Choroid plexus epithelial cell (primary cell): ENCODE results near the gene LRRC25.
A peak's percentile ranks its signal among the peaks of the same experiment; 100 is the strongest.

Experiments used
- DNase-seq: peaks from one replicate; pipeline ENCODE4 v3.0.0-alpha.2; 2010; ENCODE audit warnings: low read depth
- H3K4me3 ChIP-seq: 2 replicates; pipeline ENCODE4 v1.5.1; 2011; ENCODE audit warnings: low read depth, mild to moderate bottlenecking, control low read depth, low read length, moderate library complexity
- TF ChIP-seq, protein P1 (sequence below): conservative IDR thresholded peaks from 2 replicates; pipeline ENCODE4 v1.5.1; 2011; ENCODE audit warnings: low read depth, mild to moderate bottlenecking, control low read depth, inconsistent platforms, low read length, moderate library complexity

The LRRC25 gene

DNA sequence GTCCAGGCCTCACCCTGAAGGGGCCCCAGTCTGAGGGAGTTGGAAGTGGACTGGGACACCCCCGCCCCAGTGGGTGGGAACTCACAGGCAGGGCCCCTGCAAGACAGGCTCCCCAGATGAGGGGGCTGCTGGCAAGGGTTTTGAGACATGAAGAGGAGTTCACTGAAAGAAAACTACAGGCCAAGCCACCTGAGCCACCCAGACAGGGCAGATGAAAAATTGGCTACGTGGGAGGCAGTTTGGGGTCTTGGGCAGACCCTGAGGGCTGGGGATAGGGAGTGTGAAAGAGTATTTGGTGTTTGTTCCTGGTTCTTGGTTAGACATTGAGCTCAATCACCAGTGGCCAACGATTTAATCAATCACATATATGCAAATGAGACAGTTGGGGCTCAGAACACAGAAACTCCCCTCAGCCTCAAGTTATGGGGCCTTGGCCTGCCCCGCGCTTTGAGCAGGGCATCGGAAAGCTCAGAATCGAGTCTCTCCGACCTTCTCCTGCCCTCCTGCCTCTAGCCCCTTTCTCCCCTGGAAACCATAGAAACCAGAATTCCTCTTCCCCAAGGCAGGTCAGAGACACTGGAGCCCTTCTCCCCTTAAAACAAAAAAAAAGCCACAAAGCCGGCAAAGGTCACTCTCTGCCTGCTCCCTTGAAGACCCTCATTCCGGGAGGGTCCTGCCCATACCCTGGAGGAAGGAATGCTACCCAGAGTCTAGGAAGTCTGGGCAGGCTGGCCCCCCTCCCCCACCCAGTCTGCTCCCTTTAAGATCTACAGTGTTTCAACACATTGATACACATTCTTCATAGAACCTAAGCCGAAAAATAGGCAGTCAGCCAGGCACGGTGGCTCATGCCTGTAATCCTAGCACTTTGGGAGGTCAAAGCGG lies 41.8 kb upstream of the LRRC25 start:
- TF ChIP-seq, protein P1, sequence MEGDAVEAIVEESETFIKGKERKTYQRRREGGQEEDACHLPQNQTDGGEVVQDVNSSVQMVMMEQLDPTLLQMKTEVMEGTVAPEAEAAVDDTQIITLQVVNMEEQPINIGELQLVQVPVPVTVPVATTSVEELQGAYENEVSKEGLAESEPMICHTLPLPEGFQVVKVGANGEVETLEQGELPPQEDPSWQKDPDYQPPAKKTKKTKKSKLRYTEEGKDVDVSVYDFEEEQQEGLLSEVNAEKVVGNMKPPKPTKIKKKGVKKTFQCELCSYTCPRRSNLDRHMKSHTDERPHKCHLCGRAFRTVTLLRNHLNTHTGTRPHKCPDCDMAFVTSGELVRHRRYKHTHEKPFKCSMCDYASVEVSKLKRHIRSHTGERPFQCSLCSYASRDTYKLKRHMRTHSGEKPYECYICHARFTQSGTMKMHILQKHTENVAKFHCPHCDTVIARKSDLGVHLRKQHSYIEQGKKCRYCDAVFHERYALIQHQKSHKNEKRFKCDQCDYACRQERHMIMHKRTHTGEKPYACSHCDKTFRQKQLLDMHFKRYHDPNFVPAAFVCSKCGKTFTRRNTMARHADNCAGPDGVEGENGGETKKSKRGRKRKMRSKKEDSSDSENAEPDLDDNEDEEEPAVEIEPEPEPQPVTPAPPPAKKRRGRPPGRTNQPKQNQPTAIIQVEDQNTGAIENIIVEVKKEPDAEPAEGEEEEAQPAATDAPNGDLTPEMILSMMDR = peak; percentile 38
- H3K4me3 ChIP-seq = no peak overlapping the region
- DNase-seq = peak; percentile 84

DNA sequence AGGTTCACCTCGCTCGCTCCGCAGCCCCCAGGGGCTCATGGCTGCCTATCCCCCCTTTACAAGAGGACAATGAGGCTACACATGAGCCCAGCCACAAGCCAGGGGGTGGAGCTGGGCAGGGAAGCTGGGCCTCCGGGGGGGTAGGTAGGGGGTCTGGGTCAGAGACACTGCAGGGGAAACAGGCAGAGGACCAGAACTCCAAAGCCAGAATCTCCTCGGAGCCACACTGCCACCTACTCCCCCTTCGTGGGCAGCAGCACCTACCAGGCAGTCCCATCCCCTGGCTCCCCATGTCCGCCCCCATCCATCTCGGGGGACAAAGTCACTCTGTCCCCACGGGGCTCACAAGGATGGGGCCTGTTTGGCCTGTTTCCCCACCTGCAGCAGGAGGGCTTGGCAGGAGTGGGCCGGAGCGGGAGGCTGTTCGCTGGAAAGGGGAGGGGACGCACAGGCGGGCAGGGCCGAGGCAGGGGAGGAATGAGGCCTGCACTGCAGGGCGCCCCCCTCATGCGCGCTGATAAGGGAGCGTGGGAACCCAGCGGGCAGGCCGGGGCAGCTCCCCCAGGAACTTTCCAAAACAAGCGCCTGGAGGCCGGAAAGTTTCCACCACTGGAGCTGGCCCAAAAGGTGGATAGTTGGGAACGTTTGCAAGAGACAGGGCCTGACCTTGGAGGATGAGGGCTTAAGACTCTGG lies 41.1 kb upstream of the LRRC25 start:
- peak overlapping the region; percentile 81 for H3K4me3 ChIP-seq

DNA sequence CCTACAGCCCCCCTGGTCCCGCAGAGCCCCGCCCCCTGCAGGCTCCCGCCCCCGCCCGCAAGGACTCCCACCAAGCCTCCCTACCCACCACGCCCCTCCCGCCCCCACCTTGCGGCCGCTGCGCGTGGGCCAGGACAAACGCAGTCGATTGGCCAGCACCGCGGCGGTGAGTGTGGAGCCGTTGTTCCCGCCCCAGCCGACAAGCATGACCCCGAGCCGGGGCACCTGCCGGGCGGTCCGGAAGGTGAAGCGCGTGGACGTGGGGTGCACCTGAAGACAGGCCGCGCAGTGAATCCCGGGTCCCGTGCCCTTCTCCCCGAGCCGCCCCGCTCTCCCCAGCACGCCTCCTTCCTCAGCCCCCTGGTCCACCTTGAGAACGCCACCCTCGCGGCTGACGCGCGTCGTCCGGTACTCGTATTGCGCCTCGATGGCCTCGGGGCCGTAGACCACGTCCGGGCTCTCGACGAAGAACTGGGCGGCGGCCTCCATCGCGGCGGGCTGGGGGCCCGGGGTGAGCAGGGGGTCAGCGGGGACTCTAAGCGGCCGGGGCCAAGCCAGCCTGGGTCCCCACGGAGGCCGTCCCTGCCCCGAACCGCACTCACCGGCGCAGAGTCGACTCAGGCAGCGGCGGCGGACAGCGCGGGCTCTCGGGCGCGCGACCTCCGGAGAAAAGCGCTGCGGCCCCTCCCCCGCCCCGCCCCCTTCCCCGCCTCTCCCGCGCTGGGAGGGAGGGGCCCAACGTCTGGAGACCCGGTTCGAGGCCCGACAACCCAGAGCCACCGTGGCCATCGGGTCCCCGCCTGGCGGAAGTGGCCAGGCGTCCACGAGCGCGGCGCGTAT lies 40.3 kb upstream of the LRRC25 start, which contains the start of gene ISYNA1:
TSS of gene ISYNA1 (minus strand) at position 643 of the 840 bp plus-strand sequence. CDS start at position 489, 154 bp downstream.
- DNase-seq = peak; percentile 77
- TF ChIP-seq, protein P1 = no peak
- H3K4me3 ChIP-seq = peak within 1 kb of the TSS; percentile 81

More for the DNA sequence above, 41.1 kb upstream of the LRRC25 start:
- TF ChIP-seq, protein P1 = no peak
- DNase-seq = peak; percentile 82

DNA sequence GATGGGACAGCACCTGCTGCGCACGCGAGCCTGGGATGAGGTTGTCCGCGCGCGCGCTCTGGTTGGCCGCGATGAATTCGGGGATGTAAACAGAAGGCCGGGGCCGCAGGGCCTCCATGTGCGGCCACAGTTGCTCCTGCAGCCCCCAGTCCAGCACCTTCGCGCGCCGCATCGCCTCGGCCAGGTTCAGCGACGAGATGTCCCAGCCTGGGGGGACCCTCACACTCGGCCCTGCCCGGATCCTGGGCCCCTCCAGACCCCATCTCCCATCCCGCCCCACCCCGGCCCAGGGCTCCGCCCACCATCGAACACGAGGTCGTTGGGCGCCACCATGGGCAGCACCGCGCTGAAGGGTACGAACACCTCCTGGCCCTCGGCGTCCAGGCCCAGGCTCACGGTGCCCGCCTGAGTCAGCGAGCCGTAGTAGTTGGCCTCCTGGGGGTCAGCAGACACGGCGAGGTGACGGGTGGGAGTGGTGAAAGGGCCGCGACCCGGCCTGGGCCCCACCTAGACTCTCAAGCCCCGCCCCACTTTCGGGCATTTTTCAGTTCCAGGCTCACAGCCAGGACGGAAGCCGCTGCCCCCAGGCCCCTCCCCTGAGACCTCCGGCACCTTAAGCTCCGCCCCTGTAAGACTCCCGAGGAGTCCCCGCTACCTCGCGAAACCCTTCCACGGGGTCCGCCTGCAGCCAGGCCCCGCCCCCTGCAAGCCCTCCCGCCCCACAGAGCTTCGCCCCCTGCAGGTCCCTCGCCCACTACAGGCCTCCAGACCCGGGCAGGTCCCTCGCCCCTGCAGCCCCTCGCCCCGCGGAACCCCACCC lies 39.5 kb upstream of the LRRC25 start:
- H3K4me3 ChIP-seq = peak overlapping the region; percentile 81

DNA sequence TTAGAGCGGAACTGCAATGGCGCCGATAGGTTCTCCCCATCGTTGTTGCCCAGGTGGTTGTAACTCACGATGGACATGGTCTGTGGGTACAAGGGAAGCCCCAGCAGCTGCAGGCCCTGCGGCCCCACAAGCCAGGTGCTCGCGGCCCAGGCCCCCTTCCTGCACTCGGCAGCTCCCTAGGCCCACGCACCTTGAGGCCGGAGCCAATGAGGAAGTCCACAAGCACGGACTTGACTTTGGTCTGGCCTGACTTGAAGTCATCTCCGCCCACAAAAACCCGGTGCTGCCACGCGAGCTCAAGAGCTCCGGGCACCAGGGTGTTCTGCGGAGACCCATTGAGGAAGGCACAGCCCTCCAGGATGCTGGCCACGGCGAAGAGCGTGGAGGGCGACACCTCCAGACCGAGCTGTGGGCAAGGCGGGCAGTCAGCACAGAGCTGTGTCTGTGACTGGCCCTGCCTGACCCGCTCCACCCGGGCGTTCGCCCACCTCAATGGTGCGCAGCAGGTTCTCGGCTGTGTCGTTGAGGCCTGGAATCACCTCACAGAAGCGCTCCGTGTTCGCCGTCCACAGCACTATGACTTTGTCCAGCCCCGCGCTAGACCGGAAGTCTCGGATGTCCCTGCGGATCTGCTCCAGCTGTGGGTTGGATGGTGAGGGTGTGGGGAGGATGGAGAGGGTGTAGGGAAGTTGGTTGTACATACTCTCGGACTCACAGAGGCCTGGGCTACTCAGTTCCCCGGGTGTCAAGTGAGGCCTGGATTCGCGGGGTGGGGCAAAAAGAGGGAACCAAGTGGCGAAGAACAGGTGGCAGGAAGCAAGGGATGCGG lies 38.6 kb upstream of the LRRC25 start:
- DNase-seq = no peak
- TF ChIP-seq, protein P1 = no peak
- peak overlapping the region; percentile 81 for H3K4me3 ChIP-seq

More for the DNA sequence above, 39.5 kb upstream of the LRRC25 start:
- TF ChIP-seq, protein P1 = peak; percentile 28
- peak; percentile 95 for DNase-seq
